ENCODE data around the gene SLC27A5. TPM values are rescaled to one million over a fixed set of nuclear protein-coding genes. Genes with fewer than 3 reads are reported as not detected.

The SLC27A5 gene
- total and polyA plus RNA-seq, 9 of the 15 experiments (the other 6 are each of a cell fraction or from before 2014, with no cell fraction given): 42.2 to 318 (median 64.7) TPM

DNA sequence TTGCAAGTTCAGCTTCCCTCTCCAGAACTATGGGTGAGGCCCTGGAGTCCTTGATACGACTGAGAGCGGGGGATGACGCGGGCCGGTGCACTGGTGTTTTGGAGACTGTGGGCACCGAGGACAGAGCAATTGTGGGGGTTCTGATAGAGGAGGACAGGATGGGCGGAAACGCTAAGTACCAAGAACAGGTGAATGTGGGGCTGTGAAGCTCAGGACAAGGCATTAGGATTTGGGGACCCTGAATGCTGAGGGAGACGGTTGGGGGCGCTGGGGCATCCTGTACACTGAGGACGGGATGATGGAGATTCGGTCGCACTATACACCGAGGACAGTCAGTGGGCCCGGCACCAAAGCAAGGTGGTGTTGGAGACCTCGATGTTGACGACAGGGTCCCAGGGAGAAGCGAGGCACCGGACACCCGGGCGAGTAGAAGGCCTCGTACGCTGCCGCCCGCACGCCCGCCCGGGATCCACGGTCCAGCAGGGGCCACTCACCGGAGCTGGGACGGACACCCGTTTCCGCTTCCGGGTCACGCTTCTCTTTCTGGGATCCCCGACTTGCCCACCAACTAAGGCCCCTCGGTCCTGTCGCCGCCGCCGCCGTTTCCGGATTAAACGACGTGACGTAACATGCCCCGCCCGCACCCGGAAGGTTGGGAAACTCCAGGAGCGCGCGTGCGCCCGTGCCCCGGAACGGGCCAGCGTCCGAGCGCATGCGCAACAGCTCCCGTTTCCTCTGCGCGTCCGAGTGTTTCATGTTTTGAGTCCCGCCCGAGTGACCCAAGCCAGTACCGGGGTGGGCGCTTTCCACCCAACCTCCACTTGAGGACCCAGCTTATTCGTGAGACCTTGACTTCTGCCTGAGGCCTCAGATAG, 42.9 kb upstream of the SLC27A5 start, which contains the start of gene CHMP2A (continued):
- TF ChIP-seq EP400 (IDR thresholded peaks at IDR 0.05) (peak; percentile 88), STAG1 (CRISPR knock-in tag; IDR thresholded peaks at IDR 0.05; ENCODE audit: borderline replicate concordance) (no peak), ZC3H11A (IDR thresholded peaks at IDR 0.05; ENCODE audit: low read depth, low read length) (peak; percentile 27; the same call in 1 of the 2 replicates), PTTG1 (tag; IDR thresholded peaks at IDR 0.05; ENCODE audit: low read depth) (no peak), PHF20 (IDR thresholded peaks at IDR 0.05; ENCODE audit: partially characterized antibody) (peak; percentile 95), MAZ (CRISPR knock-in tag; conservative IDR thresholded peaks at IDR 0.05 in 1 of 2, IDR thresholded peaks at IDR 0.05 in 1 of 2) (peak; percentile 95 to 97), KLF6 (CRISPR knock-in tag; IDR thresholded peaks at IDR 0.05; ENCODE audit: borderline replicate concordance) (no peak), KLF1 (tag; IDR thresholded peaks at IDR 0.05) (peak; percentile 60), NFIX (CRISPR knock-in tag; IDR thresholded peaks at IDR 0.05; ENCODE audit: low read depth) (no peak), ZNF354B (CRISPR knock-in tag; IDR thresholded peaks at IDR 0.05) (no peak), ZNF561 (CRISPR knock-in tag; conservative IDR thresholded peaks at IDR 0.05) (no peak), AFF4 (CRISPR knock-in tag; IDR thresholded peaks at IDR 0.05) (peak; percentile 26; the same call in 1 of the 2 replicates), ZFX (CRISPR knock-in tag; IDR thresholded peaks at IDR 0.05) (peak; percentile 87), ASH1L (IDR thresholded peaks at IDR 0.05; ENCODE audit: borderline replicate concordance, low read depth, partially characterized antibody) (no peak), C11orf30 (IDR thresholded peaks at IDR 0.05; ENCODE audit: low read depth) (peak; percentile 95), SRSF3 (IDR thresholded peaks at IDR 0.05; ENCODE audit: insufficient read depth, low read length) (no peak)
- TF ChIP-seq, protein P1, sequence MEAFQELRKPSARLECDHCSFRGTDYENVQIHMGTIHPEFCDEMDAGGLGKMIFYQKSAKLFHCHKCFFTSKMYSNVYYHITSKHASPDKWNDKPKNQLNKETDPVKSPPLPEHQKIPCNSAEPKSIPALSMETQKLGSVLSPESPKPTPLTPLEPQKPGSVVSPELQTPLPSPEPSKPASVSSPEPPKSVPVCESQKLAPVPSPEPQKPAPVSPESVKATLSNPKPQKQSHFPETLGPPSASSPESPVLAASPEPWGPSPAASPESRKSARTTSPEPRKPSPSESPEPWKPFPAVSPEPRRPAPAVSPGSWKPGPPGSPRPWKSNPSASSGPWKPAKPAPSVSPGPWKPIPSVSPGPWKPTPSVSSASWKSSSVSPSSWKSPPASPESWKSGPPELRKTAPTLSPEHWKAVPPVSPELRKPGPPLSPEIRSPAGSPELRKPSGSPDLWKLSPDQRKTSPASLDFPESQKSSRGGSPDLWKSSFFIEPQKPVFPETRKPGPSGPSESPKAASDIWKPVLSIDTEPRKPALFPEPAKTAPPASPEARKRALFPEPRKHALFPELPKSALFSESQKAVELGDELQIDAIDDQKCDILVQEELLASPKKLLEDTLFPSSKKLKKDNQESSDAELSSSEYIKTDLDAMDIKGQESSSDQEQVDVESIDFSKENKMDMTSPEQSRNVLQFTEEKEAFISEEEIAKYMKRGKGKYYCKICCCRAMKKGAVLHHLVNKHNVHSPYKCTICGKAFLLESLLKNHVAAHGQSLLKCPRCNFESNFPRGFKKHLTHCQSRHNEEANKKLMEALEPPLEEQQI (IDR thresholded peaks at IDR 0.05): no peak
- TF ChIP-seq, protein P2, sequence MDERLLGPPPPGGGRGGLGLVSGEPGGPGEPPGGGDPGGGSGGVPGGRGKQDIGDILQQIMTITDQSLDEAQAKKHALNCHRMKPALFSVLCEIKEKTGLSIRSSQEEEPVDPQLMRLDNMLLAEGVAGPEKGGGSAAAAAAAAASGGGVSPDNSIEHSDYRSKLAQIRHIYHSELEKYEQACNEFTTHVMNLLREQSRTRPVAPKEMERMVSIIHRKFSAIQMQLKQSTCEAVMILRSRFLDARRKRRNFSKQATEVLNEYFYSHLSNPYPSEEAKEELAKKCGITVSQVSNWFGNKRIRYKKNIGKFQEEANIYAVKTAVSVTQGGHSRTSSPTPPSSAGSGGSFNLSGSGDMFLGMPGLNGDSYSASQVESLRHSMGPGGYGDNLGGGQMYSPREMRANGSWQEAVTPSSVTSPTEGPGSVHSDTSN (CRISPR knock-in tag; IDR thresholded peaks at IDR 0.05; ENCODE audit: low read depth): no peak
- TF ChIP-seq, protein P2 (tag; conservative IDR thresholded peaks at IDR 0.05; ENCODE audit: low read depth): no peak

All from K562 (cell line).